MM.1S (cell line): Measurements from ENCODE around the gene LIN9.

Source experiments
- DNase-seq: peaks from one replicate; pipeline ENCODE4 v3.0.0-alpha.2; 2015
- H2AFZ ChIP-seq: fragments of 300-600 bp; sonication (generic); 2 replicates; pipeline ENCODE4 v1.6.0; 2016; ENCODE audit warnings: antibody characterized with exemption, low read length
- H3F3A ChIP-seq: fragments of 300-600 bp; sonication (generic); 2 replicates; pipeline ENCODE4 v1.6.1; 2016; ENCODE audit warnings: mild to moderate bottlenecking, antibody characterized with exemption, low read length, moderate library complexity, mixed read lengths; ENCODE audit not compliant: insufficient read depth
- H3K27ac ChIP-seq: fragments of 300-600 bp; sonication (generic); 2 replicates; pipeline ENCODE4 v1.5.1; 2016; ENCODE audit warnings: mild to moderate bottlenecking, low read length
- H3K27me3 ChIP-seq: fragments of 300-600 bp; sonication (generic); replicated peaks from 2 replicates; pipeline ENCODE4 v1.6.0; 2016; ENCODE audit warnings: low read length; ENCODE audit not compliant: insufficient read depth
- H3K36me3 ChIP-seq: fragments of 300-600 bp; sonication (generic); replicated peaks from 2 replicates; pipeline ENCODE4 v1.6.1; 2016; ENCODE audit warnings: mild to moderate bottlenecking, low read length, mixed read lengths; ENCODE audit not compliant: insufficient read depth
- H3K4me1 ChIP-seq: fragments of 300-600 bp; sonication (generic); 2 replicates; pipeline ENCODE4 v1.6.1; 2016; ENCODE audit warnings: low read length, mixed read lengths
- H3K4me2 ChIP-seq: fragments of 300-600 bp; sonication (generic); 2 replicates; pipeline ENCODE4 v1.6.0; 2016; ENCODE audit warnings: low read depth, low read length
- H3K4me3 ChIP-seq: fragments of 300-600 bp; sonication (generic); 2 replicates; pipeline ENCODE4 v1.5.1; 2016; ENCODE audit warnings: low read length, mixed read lengths
- H3K79me2 ChIP-seq: fragments of 300-600 bp; sonication (generic); 2 replicates; pipeline ENCODE4 v1.6.1; 2016; ENCODE audit warnings: mixed run types, low read length, mixed read lengths
- H3K9ac ChIP-seq: fragments of 300-600 bp; sonication (generic); 2 replicates; pipeline ENCODE4 v1.6.1; 2016; ENCODE audit warnings: low read length, mixed read lengths
- H3K9me2 ChIP-seq: fragments of 300-600 bp; sonication (generic); replicated peaks from 2 replicates; pipeline ENCODE4 v1.6.1; 2016; ENCODE audit warnings: mild to moderate bottlenecking, low read length, mixed read lengths; ENCODE audit not compliant: insufficient read depth
- H3K9me3 ChIP-seq: fragments of 300-600 bp; sonication (generic); replicated peaks from 2 replicates; pipeline ENCODE4 v1.6.1; 2016; ENCODE audit warnings: mild to moderate bottlenecking, low read length, mixed read lengths; ENCODE audit not compliant: insufficient read depth
- H4K20me1 ChIP-seq: fragments of 300-600 bp; sonication (generic); 2 replicates; pipeline ENCODE4 v1.6.1; 2016; ENCODE audit warnings: mild to moderate bottlenecking, low read length, moderate library complexity, mixed read lengths; ENCODE audit not compliant: insufficient read depth
- CTCF ChIP-seq: fragments of 300-600 bp; sonication (generic); IDR thresholded peaks from 2 replicates; pipeline ENCODE4 v1.5.1; 2016; ENCODE audit warnings: antibody characterized with exemption, low read length, mixed read lengths
- EZH2 ChIP-seq: fragments of 300-600 bp; sonication (generic); optimal IDR thresholded peaks from 2 replicates; pipeline ENCODE3; 2017; ENCODE audit warnings: low read depth, mild to moderate bottlenecking, antibody characterized with exemption, low read length, mixed read lengths
- EZH2phosphoT487 ChIP-seq: fragments of 300-600 bp; sonication (generic); IDR thresholded peaks from 2 replicates; pipeline ENCODE4 v1.6.1; 2018; ENCODE audit warnings: antibody characterized with exemption, low read length

LIN9 gene

GRCh38 chr1:226220473-226221189, 88.3 kb downstream of the LIN9 start:
- H3K4me2 ChIP-seq: no peak overlapping the region
- H3K27ac ChIP-seq: no peak overlapping the region
- H3K36me3 ChIP-seq: no peaks in the 10 kb centered on the region
- no peak for TF ChIP-seq EZH2
- no peak for TF ChIP-seq CTCF
- no peak for TF ChIP-seq EZH2phosphoT487
- H3K4me3 ChIP-seq: no peak overlapping the region
- H3K9me3 ChIP-seq: no peaks in the 10 kb centered on the region
- H3F3A ChIP-seq: no peaks in the 10 kb centered on the region
- no peaks in the 10 kb centered on the region for H3K79me2 ChIP-seq
- H3K27me3 ChIP-seq: no peaks in the 10 kb centered on the region
- no peak overlapping the region for H3K9ac ChIP-seq
- H3K4me1 ChIP-seq: no peaks in the 10 kb centered on the region
- no peaks in the 10 kb centered on the region for H3K9me2 ChIP-seq
- no peak overlapping the region for H2AFZ ChIP-seq
- H4K20me1 ChIP-seq: no peaks in the 10 kb centered on the region
- DNase-seq: no peak

GRCh38 chr1:226217273-226217672, 91.7 kb downstream of the LIN9 start:
- Histone ChIP-seq H3K4me2 (no peak overlapping the region), H3K36me3 (no peaks in the 10 kb centered on the region), H3K9me3 (no peaks in the 10 kb centered on the region), H3K9ac (no peak overlapping the region), H3K4me1 (no peaks in the 10 kb centered on the region), H2AFZ (no peak overlapping the region), H3K27me3 (no peaks in the 10 kb centered on the region), H3K27ac (no peak overlapping the region), H3F3A (no peaks in the 10 kb centered on the region), H3K4me3 (no peak overlapping the region), H3K79me2 (no peaks in the 10 kb centered on the region), H3K9me2 (no peaks in the 10 kb centered on the region), H4K20me1 (no peaks in the 10 kb centered on the region)
- TF ChIP-seq CTCF (no peak), EZH2phosphoT487 (no peak), EZH2 (no peak)
- DNase-seq: no peak

- Histone ChIP-seq H3K9me2 (no peaks in the 10 kb centered on the region), H3K27ac (no peak overlapping the region), H3K9ac (no peak overlapping the region), H4K20me1 (no peaks in the 10 kb centered on the region), H3K27me3 (no peaks in the 10 kb centered on the region), H3F3A (no peaks in the 10 kb centered on the region), H2AFZ (no peak overlapping the region), H3K4me1 (no peaks in the 10 kb centered on the region), H3K4me3 (no peak overlapping the region), H3K79me2 (no peaks in the 10 kb centered on the region), H3K4me2 (no peak overlapping the region), H3K9me3 (no peaks in the 10 kb centered on the region), H3K36me3 (no peaks in the 10 kb centered on the region)
- no peak for DNase-seq
- TF ChIP-seq CTCF: no peak
- no peak for TF ChIP-seq EZH2phosphoT487
- TF ChIP-seq EZH2: no peak
Observed at GRCh38 chr1:226216056-226216455, 92.9 kb downstream of the LIN9 start.
